H1 (cell line): ENCODE results near the gene MAPRE2. TPM values are rescaled to one million over a fixed set of nuclear protein-coding genes. Genes with fewer than 3 reads are reported as not detected.

Source experiments
- CEBPB ChIP-seq: IDR thresholded peaks from 2 replicates; pipeline ENCODE4 v1.6.1; 2012; ENCODE audit warnings: low read depth, low read length
- EP300 ChIP-seq, 2 experiments: IDR thresholded peaks; 1 replicate in 1 of 2; 2 replicates in 1 of 2; pipeline ENCODE4 v1.6.1; 2011 to 2012; ENCODE audit warnings: low read depth in 2 of 2, low read length in 2 of 2, mild to moderate bottlenecking in 2 of 2, borderline replicate concordance in 1 of 2, inconsistent platforms in 1 of 2, moderate library complexity in 1 of 2
- KDM5A ChIP-seq: fragments of 200-600 bp; IDR thresholded peaks from 2 replicates; pipeline ENCODE4 v1.7.1; 2012; ENCODE audit warnings: mild to moderate bottlenecking, low read length, inconsistent platforms, mixed read lengths
- RXRA ChIP-seq: IDR thresholded peaks from 2 replicates; pipeline ENCODE4 v1.6.1; 2011; ENCODE audit warnings: low read depth, mild to moderate bottlenecking, low read length, moderate library complexity; ENCODE audit not compliant: insufficient read depth
- SIN3A ChIP-seq, 2 experiments: IDR thresholded peaks in 1 of 2; conservative IDR thresholded peaks in 1 of 2; 2 replicates each; pipeline ENCODE4 v1.6.1; 2011 to 2012; ENCODE audit warnings: low read length in 2 of 2, improper control_type of control experiment in 1 of 2, low read depth in 1 of 2, mild to moderate bottlenecking in 1 of 2
- TEAD4 ChIP-seq: IDR thresholded peaks from 2 replicates; pipeline ENCODE4 v1.6.1; 2012; ENCODE audit warnings: low read depth, low read length, inconsistent platforms, mixed read lengths
- polyA plus RNA-seq, 7 experiments: library from polyadenylated mRNA; depleted of rRNA in 3 of 7; stranded (reverse) in 5 of 7; unstranded in 2 of 7; fragments of >200 nt in 5 of 7; fragments of 200-250 nt in 2 of 7; gene quantifications; 1 replicate in 5 of 7; 2 replicates in 1 of 7; 4 replicates in 1 of 7; pipeline versions ENCODE4 v1.2.1 to v1.2.3, GENCODE V29; 2011 to 2013; ENCODE audit warnings: missing spikeins in 2 of 7, mixed read lengths in 2 of 7
- total RNA-seq: library from RNA; stranded (reverse); fragmentation: NEBNext Ultra II Directional; extraction: Animal tissue kit (Norgen Biotek cat#: 25700); gene quantifications from 2 replicates; pipeline ENCODE4 v1.2.1, GENCODE V29; 2021
- TF ChIP-seq, protein P1 (sequence below): IDR thresholded peaks from 2 replicates; pipeline ENCODE4 v1.6.1; 2011; ENCODE audit warnings: low read depth, mild to moderate bottlenecking, low read length; ENCODE audit not compliant: insufficient read depth

The MAPRE2 gene
- total and polyA plus RNA-seq, 2 of the 8 experiments (the other 6 are each of a cell fraction or from before 2014, with no cell fraction given): 32.6 to 33.1 TPM

- TF ChIP-seq CEBPB (no peak), SIN3A (conservative IDR thresholded peaks at IDR 0.05 in 1 of 2, IDR thresholded peaks at IDR 0.05 in 1 of 2; ENCODE audit: low read depth in 1 of 2, low read length in 2 of 2) (no peak), RXRA (no peak), TEAD4 (no peak), EP300 (IDR thresholded peaks at IDR 0.05; ENCODE audit: borderline replicate concordance in 1 of 2, low read depth in 2 of 2, low read length in 2 of 2) (no peak), KDM5A (no peak)
- TF ChIP-seq, protein P1, sequence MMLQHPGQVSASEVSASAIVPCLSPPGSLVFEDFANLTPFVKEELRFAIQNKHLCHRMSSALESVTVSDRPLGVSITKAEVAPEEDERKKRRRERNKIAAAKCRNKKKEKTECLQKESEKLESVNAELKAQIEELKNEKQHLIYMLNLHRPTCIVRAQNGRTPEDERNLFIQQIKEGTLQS: no peak
These were observed 142.7 kb downstream of the MAPRE2 start (continued) for GRCh38 chr18:35183886-35184285.
